Skeletal muscle tissue (tissue), 5 donors: ENCODE data around the gene POTEF. TPM values are rescaled to one million over a fixed set of nuclear protein-coding genes. Genes with fewer than 3 reads are reported as not detected.
"Not testable (repeated sequence)": the region's sequence is repeated elsewhere in the genome, so short reads cannot be mapped to it uniquely, and the experiment has no call there.

Experiments used
- H3K27ac ChIP-seq: one replicate; pipeline ENCODE4 v1.7.0; 2013; ENCODE audit warnings: mild to moderate bottlenecking, low read depth, low read length, inconsistent platforms
- H3K27me3 ChIP-seq, 3 donors: one replicate each; pipeline ENCODE4 v1.7.0; 2013; ENCODE audit warnings: low read length in 3 of 3; ENCODE audit not compliant: control insufficient read depth in 3 of 3, insufficient read depth in 3 of 3
- H3K36me3 ChIP-seq, 3 donors: one replicate each; pipeline ENCODE4 v1.7.0; 2013; ENCODE audit warnings: low read length in 3 of 3; ENCODE audit not compliant: control insufficient read depth in 3 of 3, insufficient read depth in 3 of 3
- H3K4me1 ChIP-seq, 3 donors: one replicate each; pipeline ENCODE4 v1.7.0; 2013; ENCODE audit warnings: low read length in 3 of 3, mild to moderate bottlenecking in 3 of 3; ENCODE audit not compliant: control insufficient read depth in 3 of 3, insufficient read depth in 3 of 3
- H3K4me3 ChIP-seq, 3 donors: one replicate each; pipeline ENCODE4 v1.7.0; 2013; ENCODE audit warnings: low read length in 3 of 3
- H3K9ac ChIP-seq, 3 donors: one replicate each; pipeline ENCODE4 v1.7.0; 2013; ENCODE audit warnings: low read length in 3 of 3, mild to moderate bottlenecking in 3 of 3, moderate library complexity in 2 of 3, low read depth in 1 of 3
- H3K9me3 ChIP-seq, 3 donors: one replicate each; pipeline ENCODE4 v1.7.0; 2013; ENCODE audit warnings: low read length in 3 of 3; ENCODE audit not compliant: control insufficient read depth in 3 of 3
- small RNA-seq: library from RNA; depleted of rRNA; stranded (forward); fragments of <200 nt; gene quantifications from one replicate; pipeline ENCODE3, GENCODE V24; 2014
- total RNA-seq: library from RNA; depleted of rRNA; stranded (reverse); fragments of >200 nt; gene quantifications from one replicate; pipeline ENCODE4 v1.2.3, GENCODE V29; 2014
- donor health status: Osteomylitis.

Gene POTEF
- total RNA-seq, 1 donor from 2014 or later = not detected

GRCh38 chr2:130025931-130026330 lies 103.1 kb downstream of the POTEF start:
- not testable (repeated sequence) for H3K9ac ChIP-seq, H3K4me3 ChIP-seq, H3K36me3 ChIP-seq, H3K4me1 ChIP-seq, H3K27me3 ChIP-seq, H3K27ac ChIP-seq, H3K9me3 ChIP-seq

Small RNAs within 50 kb of the gene (small RNA-seq; reads per million reads assigned to genes)
- gene AC018865.2 (not detected), gene RNU6-1049P (not detected)

Other genes with a start within 250 kb of the POTEF start
- gene RAB6C, start 149.6 kb downstream of the POTEF start, total RNA-seq = not detected
- not detected for gene CCDC74B, start 15.9 kb upstream of the POTEF start, total RNA-seq
- gene SMPD4, start 52.4 kb upstream of the POTEF start, total RNA-seq = 6.8 TPM
- 86.1 TPM for gene MZT2B, start 53.0 kb upstream of the POTEF start, total RNA-seq
- not detected for gene TUBA3E, start 69.2 kb upstream of the POTEF start, total RNA-seq
- 32.9 TPM for gene IMP4, start 213.7 kb upstream of the POTEF start, total RNA-seq
- 5.2 TPM for gene PTPN18, start 226.8 kb upstream of the POTEF start, total RNA-seq